Raji (cell line): Measurements from ENCODE around the gene CEACAM1.
A peak's percentile ranks its signal among the peaks of the same experiment; 100 is the strongest.

Experiments
- POLR2A ChIP-seq: IDR thresholded peaks from 2 replicates; pipeline ENCODE4 v1.6.1; 2011; ENCODE audit warnings: low read depth, low read length, control low read depth; ENCODE audit not compliant: insufficient read depth

Gene CEACAM1

DNA sequence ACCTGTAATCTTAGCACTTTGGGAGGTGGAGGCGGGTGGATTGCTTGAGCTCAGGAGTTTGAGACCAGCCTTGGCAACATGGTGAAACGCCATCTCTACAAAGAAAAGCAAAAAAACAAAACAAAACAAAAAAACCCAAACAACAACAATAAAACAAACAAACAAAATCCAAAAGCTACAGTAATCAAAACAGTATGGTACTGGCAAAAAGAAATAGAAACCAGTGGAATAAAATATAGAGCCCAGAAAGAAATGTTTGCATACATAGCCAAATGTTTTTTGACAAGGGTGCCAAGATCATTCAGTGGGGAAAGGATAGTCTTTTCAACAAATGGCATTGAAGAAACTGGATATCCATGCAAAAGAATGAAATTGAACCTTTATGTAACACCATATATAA, 11.5 kb downstream of the CEACAM1 start:
- no peak for TF ChIP-seq POLR2A

DNA sequence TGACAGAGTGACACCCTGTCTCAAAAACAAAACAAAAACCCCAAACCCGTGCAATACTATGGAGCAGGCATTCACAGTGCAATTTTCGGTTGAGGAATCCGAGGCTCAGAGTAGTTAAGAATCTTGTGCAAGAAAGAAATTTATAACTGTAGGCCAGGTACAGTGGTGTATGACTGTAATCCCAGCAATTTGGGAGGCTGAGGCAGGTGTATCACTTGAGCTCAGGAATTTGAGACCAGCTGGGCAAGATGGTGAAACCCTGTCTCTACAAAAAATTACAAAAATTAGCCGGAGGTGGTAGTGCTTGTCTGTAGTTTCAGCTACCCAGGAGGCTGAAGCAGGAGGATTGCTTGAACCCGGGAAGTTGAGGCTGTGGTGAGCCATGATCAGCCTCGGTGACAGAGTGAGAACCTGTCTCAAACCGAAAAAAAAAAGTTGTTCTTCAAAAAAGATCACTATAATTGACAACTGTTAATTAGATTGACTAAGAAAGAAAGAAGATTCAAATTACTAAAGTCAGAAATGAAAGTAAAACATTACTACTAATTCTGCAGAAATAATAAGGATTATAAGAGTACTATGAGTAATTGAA, 12.9 kb downstream of the CEACAM1 start:
- TF ChIP-seq POLR2A: no peak

DNA sequence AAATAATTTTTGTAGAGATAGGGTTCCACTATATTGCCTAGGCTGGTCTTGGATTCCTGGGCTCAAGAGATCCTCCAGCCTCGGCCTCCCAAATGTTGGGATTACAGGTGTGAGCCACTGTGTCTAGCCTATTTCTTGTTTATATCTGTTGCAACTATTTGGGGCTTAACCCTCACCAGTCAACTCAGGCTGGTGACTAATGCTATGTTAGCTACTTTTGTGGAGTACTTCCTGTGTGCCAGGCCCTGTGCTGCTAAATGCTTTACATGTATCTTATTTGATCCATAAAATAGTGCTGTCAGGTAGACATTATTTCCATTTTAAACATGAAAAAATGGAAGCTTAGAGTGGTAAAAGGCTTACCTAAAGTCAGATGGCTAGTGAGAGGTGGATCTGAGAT, 13.8 kb downstream of the CEACAM1 start:
- no peak for TF ChIP-seq POLR2A

DNA sequence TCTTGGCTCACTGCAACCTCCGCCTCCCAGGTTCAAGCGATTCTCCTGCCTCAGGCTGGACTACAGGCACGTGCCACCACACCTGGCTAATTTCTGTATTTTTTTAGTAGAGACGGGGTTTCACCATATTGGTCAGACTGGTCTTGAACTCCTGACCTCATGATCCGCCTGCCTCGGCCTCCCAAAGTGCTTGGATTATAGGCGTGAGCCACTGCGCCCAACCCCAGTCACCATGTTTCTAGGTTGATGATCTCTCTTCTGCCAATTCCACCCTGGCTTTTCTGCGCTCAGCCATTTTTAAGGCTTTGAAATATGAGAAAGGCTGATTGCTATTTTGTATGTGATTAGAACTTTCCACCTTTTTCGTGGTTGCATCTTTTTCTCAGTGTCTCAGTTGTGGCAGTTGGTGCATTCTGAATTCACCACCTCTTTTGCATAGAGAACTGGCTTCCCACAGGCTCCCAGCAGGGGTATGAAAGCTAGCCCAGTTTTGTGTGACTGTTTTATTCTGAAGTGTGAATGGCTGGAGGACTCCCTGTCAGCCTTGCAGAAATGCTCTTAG, 15.5 kb downstream of the CEACAM1 start:
- peak; percentile 45; the same call in 1 of the 2 replicates for TF ChIP-seq POLR2A

DNA sequence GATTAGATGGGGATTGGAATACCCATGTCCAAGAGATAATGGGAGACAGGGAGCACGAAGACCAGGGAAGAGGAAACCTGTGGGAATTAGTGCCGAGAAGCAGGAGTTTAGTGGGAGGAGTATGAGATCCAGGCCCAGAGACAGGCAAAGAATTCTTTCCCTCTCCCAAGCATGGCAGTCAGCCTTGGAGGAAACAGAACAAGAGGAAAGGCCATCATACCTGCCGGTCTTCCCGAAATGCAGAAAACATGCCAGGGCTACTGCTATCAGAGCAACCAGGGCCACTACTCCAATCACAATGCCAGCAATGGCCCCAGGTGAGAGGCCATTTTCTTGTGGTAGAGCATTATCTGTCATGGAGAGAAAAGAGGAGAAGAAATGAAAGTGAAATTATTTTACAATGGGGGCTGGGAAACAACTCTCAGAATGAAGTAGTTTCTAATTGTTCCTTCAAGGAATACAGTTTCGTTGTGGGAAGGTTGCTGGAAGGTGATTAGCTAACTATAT, 16.1 kb downstream of the CEACAM1 start:
- no peak for TF ChIP-seq POLR2A

DNA sequence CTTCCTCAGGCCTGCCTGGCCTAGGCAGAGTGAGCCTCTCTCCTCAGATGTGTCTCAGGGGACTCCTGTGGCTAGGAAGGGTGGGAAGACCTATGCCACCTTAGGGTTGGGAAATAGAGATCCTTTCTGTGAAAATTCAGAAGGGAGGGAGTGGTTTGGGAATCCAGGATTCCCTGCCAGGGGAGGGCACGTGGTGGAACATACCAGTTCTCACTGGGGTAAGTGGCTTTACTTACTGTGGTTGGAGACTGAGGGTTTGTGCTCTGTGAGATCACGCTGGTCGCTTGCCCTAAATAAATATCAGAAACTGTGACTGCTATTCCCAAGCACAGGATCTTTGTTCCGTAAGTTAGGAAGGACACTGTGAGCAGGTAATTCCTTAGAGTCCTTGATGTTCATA, 16.9 kb downstream of the CEACAM1 start:
- no peak for TF ChIP-seq POLR2A

DNA sequence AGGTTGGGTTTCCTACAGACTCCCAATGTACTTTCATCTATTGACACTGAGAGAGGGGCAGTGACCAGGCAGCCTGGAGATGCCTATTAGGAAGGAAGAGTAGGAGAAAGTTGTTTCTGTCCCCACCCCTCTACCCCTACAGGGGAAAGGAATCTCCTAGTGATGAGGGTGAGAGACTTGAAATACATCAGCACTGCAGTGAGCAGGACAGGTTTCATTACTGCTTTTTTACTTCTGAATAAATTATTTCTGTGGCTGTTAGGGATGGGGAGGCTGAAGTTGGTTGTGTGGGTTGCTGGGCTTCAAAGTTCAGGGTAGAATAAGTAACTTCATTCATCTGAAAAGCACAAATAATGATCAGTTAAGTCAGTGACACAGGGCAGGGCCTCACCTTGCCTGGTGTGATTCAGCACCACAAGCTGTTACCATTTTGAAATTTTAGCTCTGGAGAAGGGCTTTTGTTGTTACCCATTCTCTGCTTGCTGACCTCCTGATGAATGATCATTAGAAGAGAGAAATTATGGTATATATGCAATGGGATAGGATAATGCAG, 19.3 kb downstream of the CEACAM1 start:
- TF ChIP-seq POLR2A: no peak

DNA sequence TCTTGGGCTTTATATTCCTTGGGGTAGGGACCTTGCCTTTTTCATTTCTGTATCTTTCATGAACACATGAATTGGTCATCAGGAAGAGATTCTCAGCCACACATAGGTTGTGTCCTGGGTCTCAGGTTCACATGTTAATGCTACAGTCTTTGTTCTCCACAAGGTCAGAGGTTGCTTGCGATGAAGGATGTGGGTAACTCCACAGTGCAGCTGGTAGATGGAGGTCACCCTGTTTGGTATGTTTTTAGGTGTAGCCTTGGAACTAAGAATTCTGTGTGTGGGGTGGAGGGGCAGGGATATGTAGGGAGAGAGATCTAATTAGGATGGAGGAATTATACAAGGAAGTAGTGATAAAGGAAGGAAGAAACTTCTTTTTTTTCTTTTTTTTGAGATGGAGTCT, 23.2 kb downstream of the CEACAM1 start:
- TF ChIP-seq POLR2A: no peak

DNA sequence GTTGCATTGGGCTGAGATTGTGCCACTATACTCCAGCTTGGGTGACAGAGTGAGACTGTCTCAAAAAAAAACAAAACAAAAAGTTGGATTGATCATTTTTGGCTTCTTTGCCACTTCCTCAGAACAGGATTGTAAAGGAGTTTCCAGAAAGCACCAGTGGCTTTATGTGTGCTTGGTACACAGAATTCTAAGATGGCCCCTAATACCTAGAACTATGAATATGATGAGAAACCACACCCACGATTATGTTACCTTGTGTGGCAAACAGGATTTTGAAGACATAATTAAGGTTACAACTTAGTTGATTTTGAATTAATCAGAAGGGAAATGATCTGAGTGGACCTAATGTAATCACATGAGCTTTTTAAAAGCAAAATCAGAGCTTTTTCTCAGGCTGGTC, 26.5 kb downstream of the CEACAM1 start:
- TF ChIP-seq POLR2A: no peak

DNA sequence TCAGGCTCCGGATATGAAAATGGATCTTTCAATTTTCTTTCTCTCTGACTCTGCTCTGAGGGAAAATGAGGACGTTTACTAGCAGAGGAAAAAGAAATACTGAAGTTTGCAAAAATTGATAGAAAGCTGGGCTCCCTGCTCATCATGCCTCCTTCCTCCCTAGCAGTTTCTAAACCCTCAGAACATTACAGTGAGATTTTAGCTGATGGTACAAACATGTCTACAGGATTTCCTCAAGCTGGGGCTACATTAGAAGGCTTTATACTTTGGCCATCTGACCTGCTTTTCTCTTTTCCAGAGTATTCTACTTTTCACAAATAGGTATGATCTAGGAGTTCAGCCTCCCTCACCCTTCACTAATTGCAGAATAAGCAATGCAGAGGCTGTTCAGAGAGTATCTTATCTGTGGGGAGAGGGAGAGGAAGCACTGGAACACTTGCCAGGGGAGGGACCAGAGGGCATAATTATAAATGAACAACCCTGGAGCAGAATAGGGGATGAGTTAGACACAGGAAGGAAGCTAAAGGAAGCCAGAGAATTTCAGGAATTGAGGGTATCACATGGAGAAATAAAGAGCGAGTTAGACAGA, 30.0 kb downstream of the CEACAM1 start:
- no peak for TF ChIP-seq POLR2A

DNA sequence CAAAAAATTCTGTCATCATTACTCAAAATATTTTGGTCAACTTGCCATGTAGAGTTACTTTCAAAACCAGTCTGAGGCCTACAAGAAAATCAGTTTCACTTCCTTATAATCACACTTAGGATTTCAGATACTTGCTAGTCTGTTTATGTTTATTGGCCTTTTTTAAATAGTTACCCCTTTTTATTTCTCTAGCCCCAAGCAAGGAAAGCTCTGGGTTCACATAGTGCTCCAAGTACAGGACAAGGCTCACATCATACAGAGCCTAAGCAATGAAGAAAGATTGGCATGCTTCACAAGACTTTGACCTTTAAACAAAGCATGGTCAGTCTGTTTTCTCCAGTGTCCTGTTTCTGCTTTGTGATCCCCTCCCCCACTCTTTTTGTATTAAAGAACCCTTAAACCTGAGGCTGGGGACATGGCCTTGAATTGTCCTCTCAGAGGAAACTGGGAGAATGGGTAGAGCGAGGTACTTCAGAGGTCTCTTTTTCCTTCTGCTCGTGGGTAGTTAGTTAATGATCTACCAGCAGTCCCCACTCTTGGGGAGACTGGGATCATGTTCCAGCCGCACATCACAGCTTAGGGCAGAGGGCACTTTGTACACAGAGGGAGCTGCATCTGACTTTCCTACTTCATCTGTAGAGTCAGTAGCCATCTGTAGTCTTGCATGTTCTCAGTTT, 30.7 kb downstream of the CEACAM1 start:
- TF ChIP-seq POLR2A: no peak

DNA sequence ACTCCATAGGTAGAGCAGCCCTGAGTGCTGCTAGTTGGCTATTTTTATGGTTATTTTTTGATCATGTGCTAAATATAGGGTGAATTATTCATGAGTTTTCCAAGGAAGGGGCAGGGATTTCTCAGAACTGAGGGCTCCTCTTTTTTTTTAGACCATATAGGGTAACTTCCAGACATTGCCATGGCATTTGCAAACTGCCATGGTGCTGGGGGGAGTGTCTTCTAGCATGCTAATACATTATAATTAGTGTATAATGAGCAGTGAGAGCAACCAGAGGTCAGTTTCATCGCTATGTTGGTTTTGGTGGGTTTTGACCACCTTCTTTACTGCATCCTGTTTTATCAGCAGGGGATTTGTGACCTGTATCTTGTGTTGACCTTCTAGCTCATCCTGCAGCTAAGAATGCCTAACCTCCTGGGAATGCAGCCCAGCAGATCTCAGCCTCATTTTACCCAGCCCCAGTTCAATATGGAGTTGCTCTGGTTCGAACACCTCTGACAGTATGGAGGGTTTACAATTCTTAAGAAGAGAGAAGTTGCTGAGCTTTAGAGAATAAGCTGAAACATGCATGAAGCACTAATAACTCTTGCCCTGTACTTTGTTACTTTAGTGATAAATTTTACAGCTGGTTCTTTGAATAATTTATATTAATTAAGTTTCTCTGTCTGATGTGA, 31.7 kb downstream of the CEACAM1 start:
- no peak for TF ChIP-seq POLR2A

DNA sequence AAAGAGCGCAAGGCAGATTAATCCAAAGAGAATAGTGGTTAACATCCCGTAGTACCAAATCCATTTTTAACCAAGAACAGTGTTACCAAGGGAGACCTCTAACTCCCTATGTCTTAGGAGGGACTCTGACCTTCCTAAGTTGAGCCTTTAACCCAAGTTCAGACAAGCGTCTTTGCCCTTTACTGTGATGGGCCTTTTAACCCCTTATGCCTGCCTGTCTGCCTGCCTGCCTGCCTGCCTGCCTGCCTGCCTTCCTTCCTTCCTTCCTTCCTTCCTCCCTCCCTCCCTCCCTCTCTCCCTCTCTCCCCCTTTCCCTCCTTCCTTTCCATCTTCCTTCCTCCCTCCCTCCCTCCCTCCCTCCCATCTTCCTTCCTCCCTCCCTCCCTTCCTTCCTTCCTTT, 32.6 kb downstream of the CEACAM1 start:
- TF ChIP-seq POLR2A: no peak

DNA sequence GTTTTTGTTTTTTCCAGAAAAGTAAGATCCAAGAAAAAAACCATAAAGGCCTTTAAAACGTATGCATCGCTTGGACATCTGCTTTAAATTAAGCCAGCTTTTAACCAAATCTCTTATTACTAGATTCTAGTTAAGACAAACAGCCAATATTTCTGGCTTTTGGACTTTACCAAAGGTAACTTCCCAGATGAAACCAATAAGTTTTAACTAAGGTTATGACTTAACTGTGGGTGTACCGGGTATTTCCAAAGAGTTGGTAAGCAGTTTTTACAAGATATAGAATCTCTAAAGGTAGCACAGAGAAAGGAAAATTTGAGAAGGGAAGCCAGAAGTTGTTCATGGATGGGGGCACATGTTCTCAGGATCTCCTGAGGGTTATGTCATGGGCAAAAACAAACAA, 34.0 kb downstream of the CEACAM1 start:
- TF ChIP-seq POLR2A: no peak
